Activated naive CD8-positive, alpha-beta T cell (primary cell): ENCODE data around the gene INTS15.

Experiments
- H3K27ac Mint-ChIP-seq: one replicate; pipeline ENCODE4 v1.8.0; 2021; ENCODE audit warnings: mixed read lengths
- H3K27me3 Mint-ChIP-seq: one replicate; pipeline ENCODE4 v1.8.0; 2021; ENCODE audit warnings: mixed read lengths
- H3K36me3 Mint-ChIP-seq: one replicate; pipeline ENCODE4 v1.8.0; 2021; ENCODE audit warnings: mixed read lengths
- H3K4me1 Mint-ChIP-seq: one replicate; pipeline ENCODE4 v1.8.0; 2021; ENCODE audit warnings: low read depth, mixed read lengths
- H3K4me3 Mint-ChIP-seq: one replicate; pipeline ENCODE4 v1.8.0; 2021; ENCODE audit warnings: mild to moderate bottlenecking, mixed read lengths
- H3K9me3 Mint-ChIP-seq: one replicate; pipeline ENCODE4 v1.8.0; 2021; ENCODE audit warnings: low read depth, mixed read lengths

INTS15 gene

GRCh38 chr7:6651851-6652445 lies 62.1 kb downstream of the INTS15 start:
- no peak overlapping the region for H3K4me3 Mint-ChIP-seq
- H3K9me3 Mint-ChIP-seq: no peaks in the 10 kb centered on the region
- H3K36me3 Mint-ChIP-seq: peaks cover 6% of the 10 kb centered on the region
- H3K27ac Mint-ChIP-seq: no peak overlapping the region
- no peaks in the 10 kb centered on the region for H3K27me3 Mint-ChIP-seq
- H3K4me1 Mint-ChIP-seq: no peaks in the 10 kb centered on the region

- Mint-ChIP-seq H3K9me3 (no peaks in the 10 kb centered on the region), H3K27ac (no peak overlapping the region), H3K4me1 (no peaks in the 10 kb centered on the region), H3K4me3 (no peak overlapping the region), H3K36me3 (peaks cover 6% of the 10 kb centered on the region), H3K27me3 (no peaks in the 10 kb centered on the region)
These were observed 62.7 kb downstream of the INTS15 start for GRCh38 chr7:6652446-6653011.

DNA sequence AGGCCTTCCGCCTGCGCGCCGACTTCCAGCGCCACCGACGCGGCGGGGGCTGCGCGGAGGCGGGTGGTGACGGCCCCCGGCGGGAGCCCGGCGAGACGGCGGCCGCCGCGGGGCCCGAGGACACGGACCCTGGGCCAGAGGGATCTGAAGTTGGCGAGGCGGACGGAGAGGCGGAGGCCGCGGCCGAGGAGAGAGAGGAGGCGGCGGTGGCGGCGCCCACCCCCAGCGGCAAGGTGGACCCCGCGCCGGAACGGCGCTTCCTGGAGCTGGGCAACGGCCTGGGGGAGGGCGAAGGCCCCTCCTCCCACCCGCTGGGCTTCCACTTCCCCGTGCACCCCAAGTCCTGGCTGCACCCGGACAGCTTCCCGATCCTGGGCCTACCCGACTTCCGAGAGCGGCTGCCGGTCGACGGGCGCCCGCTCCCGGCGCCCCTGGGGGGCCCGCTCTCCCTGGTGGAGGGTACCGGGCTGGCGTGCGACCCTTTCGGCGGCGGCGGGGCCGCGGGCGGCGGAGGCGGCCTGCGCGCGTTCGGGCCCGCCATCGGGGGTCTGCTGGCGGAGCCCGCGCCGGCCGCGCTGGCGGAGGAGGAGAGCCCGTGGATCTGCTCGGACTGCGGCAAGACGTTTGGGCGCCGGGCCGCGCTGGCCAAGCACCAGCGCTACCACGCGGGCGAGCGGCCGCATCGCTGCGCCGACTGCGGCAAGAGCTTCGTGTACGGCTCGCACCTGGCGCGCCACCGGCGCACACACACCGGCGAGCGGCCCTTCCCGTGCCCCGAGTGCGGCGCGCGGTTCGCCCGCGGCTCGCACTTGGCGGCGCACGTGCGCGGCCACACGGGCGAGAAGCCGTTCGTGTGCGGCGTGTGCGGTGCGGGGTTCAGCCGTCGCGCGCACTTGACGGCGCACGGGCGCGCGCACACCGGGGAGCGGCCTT lies 63.5 kb downstream of the INTS15 start:
- Mint-ChIP-seq H3K27ac (no peak overlapping the region), H3K9me3 (no peaks in the 10 kb centered on the region), H3K4me3 (no peak overlapping the region), H3K4me1 (no peaks in the 10 kb centered on the region), H3K36me3 (peaks cover 6% of the 10 kb centered on the region), H3K27me3 (no peaks in the 10 kb centered on the region)

- peaks cover 6% of the 10 kb centered on the region for H3K36me3 Mint-ChIP-seq
- H3K27ac Mint-ChIP-seq: no peak overlapping the region
These were observed 64.5 kb downstream of the INTS15 start for GRCh38 chr7:6654113-6654841.

GRCh38 chr7:6654842-6655610 lies 65.2 kb downstream of the INTS15 start:
- Mint-ChIP-seq H3K4me1 (peaks cover 13% of the 10 kb centered on the region), H3K27ac (no peak overlapping the region), H3K9me3 (no peaks in the 10 kb centered on the region), H3K4me3 (no peak overlapping the region), H3K27me3 (no peaks in the 10 kb centered on the region), H3K36me3 (peaks cover 6% of the 10 kb centered on the region)

More at GRCh38 chr7:6654113-6654841, 64.5 kb downstream of the INTS15 start:
- Mint-ChIP-seq H3K9me3 (no peaks in the 10 kb centered on the region), H3K4me1 (peaks cover 9% of the 10 kb centered on the region), H3K4me3 (no peak overlapping the region), H3K27me3 (no peaks in the 10 kb centered on the region)

GRCh38 chr7:6655636-6656385 lies 66.0 kb downstream of the INTS15 start:
- Mint-ChIP-seq H3K27me3 (no peaks in the 10 kb centered on the region), H3K4me1 (peaks cover 13% of the 10 kb centered on the region), H3K27ac (no peak overlapping the region), H3K36me3 (peaks cover 4% of the 10 kb centered on the region), H3K9me3 (no peaks in the 10 kb centered on the region), H3K4me3 (no peak overlapping the region)

DNA sequence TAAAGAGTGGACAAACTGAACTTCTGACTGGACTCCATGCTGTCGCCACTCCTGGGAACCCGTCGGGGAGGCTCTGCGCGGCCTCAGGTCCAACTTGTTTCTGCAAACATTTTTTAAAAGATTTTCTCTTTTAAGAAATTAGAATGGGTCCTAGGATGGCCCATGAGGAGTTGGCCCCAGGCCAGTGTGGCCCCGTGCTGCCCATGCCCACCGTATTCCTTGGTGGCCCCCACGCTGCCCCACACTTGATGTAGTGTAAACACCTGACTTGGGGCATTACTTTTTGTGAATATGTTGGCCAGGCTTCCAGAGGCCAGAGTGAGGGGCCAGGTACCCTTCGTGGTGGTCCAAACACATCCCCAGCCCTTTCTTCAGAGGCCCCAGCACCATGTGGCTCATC lies 66.6 kb downstream of the INTS15 start:
- Mint-ChIP-seq H3K4me3 (no peak overlapping the region), H3K4me1 (peaks cover 13% of the 10 kb centered on the region), H3K27me3 (no peaks in the 10 kb centered on the region), H3K9me3 (no peaks in the 10 kb centered on the region), H3K36me3 (peaks cover 3% of the 10 kb centered on the region), H3K27ac (no peak overlapping the region)
